ENCODE data around the gene ADIPOR2.

Gene ADIPOR2

DNA sequence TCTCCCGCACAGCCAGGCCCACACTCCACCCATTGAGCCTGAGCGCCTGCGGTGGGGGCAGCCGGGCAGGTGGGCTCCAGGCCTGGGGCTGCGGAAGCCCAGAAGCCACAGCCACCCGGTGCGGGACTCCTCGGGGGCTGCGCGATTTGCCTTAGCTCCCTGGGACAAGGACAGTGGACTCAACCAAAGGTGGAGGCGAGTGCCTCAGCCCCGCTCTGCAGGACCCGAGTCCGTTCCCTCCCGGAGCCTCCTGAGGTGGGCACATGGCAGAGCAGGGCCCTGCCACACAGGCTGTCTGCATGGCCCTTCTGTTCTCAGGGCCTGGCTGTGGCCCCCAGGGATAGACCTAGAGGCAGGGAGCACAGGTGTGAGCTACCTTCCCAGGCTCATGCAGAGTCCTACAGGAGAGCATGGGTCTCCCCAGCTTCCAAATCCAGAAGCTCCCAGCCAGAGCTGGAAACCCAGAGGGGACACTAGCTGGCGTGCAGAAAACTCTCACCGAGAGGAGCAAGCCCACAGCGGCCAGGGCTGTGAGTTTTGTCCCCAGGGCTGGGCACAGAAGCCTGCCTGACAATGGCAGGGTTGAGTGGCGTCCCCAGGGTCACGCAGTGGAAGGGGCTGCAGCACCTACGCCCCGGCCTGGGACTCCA lies 107.2 kb downstream of the ADIPOR2 start:
- no peak for DNase-seq (ENCODE audit: low read depth in 1 of 2, low spot score in 1 of 2)

DNA sequence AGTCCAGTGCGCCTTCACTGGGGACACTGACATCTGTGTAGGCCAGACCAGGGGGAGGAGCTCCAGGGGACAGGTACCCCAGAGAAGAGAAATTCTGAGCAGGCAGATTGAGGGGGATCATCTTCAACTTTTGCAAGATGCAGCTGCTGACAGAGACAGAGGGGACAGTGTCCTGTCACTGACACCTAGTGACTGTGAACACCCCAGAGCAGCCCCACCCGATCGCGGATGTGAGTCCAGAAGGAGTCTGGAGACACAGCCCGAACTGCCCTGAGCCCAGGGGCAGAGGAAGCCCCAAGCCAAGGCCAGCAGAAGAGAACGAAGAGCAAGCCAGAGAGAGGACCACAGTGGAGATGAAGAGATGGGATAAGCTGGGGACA lies 107.8 kb downstream of the ADIPOR2 start:
- no peak for DNase-seq (ENCODE audit: low read depth in 1 of 2, low spot score in 1 of 2)

DNA sequence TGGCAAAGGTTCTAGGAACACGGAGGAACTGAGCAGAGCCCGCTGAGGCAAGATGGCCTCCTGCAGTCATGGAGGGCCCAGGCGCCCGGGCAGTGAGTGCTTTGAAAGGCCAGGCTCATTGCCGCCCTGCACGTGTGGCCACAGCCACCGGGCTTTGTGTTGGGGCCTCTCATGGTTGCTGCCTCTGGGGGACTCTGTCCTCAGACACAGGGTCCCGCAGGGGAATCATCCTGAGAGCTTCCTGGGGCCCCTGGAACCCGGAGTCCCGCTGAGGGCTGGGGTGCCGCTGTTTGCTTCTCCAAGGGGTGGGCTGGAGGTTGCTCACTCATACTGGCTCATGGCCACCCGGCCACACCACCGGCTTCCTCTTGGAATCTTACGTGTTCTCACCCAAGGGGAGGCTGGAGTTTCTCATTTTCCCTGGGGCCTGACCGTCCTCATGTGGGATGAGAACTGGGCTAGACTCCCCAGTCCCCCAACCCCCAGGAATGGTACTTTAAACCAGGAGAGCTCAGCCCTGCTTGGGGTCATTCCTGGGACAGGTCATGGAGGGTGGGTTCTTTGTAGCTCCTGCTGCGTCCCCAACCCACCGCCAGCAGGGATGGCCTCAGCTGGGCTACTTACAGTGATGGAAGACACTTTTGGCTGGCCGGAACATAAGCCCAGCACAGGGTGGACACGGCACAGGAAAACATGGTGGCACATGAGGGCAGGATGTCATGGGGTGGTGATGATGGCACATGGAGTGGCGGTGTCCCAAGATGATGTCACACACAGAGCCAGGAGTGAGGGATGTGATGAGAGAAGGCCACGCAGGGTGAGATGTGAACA lies 108.4 kb downstream of the ADIPOR2 start:
- DNase-seq (ENCODE audit: low read depth in 1 of 2, low spot score in 1 of 2): no peak

DNA sequence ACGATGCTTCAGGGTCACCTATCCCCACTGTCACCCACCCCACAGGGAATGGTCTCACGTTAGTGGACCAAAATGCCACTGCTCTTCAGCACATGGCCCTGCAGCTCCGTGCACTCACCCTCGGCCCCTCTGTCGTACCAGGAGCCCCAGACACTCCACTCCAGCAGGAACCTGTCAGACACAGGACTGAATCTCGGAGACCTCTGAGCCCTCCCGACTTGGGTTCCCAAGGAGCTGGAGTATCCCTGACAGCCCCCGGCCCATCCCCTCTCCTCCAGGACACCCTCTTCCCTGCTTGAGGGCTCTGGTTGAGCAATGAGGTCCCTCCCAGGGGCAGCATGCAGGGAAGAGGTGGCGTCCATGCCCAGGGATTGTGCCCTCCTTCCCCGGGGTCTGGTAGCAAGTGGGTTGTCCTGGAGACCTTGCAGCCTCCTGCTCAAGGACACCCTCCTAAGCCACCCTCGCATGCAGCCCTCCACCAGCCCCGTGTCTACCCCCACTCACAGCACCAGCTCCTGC lies 109.1 kb downstream of the ADIPOR2 start:
- no peak for DNase-seq (ENCODE audit: low read depth in 1 of 2, low spot score in 1 of 2)

DNA sequence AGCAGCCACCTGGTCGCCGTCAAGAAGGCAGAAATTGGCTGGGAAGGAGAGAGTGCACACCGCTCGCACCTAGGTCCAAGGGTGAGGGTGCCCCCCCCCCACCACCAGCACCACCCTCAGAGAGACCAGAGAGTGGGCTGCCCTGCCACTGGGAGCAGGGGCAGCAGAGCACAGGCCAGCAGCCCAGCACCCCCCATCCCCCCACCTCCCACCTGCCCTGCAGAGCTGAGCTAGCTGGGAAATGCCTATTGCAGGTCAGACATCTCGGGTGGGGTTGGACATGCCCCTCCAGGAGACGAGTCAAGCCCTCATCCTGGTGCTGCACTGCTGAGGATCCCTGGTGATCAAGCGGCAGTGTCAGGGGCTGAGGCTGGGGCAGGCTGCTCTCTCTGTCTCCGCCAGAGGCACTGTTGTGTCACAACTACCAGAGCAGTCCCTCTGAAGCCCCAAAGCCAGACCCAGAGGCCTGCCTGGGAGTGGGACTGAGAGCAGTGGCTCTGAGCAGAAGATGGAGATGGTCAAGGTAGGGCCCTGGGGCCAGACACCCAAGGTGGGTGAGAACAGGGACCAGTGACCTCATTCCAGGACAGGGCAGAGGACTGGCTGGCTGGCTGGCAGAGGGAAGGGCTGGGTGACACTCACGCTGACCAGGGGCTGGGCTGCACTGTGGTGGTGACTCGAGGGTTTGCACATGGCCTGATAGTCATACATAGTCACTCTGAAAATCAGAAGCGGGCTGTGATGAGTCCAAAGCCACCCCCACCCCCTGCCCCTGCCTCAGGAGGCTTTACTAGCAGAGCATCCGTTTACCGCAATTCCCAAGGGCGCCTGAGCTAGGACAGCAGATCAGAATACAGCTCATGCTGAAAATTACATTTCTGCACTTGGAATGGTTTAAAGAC lies 109.8 kb downstream of the ADIPOR2 start:
- no peak for DNase-seq (ENCODE audit: low read depth in 1 of 2, low spot score in 1 of 2)

DNA sequence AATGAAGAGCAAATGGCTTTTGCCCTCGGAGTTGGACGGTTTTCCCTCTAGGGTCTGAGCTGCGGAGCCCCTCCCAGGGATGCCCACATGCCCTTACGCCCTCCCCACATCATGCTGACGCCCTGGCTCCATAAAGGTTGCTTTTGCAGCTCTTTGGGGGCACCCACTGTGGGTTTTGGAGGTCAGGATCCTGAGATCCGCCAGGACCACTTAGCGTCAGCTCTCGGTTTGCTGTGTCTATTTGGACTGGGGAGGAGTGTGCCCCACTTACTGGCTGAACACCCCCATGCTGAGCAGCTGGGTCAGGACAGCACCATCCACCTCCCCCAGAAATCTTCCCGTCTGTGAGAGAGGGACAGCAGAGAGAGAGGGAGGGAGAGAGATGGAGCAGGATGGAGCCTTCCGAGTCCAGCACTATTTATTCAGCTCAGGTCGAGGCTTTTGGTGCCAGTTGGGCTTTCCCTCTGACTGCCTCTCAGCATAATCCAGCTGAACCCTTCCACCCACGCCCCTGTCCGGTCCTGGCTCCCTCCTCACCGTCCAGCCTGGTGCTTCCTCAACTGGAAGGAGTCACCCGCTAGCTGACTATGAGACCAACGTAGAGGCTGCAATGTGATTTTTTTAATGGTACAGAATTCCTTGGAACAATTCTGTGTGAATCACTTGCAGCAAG lies 110.6 kb downstream of the ADIPOR2 start:
- no peak for DNase-seq (ENCODE audit: low read depth in 1 of 2, low spot score in 1 of 2)

DNA sequence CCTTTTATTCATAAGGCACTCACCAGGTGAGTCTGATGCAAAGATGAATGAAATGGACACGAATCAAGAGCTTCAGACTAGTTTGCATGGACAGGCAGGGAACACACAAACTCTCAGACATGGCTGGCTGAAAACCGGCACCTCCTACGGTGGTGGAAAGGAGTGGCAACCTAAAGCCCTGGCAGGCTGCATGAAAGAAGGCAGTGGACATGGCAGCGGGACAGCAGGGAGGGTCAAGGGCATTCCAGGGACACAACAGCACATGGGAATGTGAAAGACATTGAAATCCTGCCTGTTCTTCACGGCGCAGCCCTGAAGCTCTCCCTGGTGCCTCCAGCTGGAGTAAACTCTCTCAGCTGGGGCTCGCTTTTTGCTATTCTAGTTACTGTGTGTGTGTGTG lies 112.9 kb downstream of the ADIPOR2 start:
- DNase-seq (ENCODE audit: low read depth in 1 of 2, low spot score in 1 of 2): no peak

DNA sequence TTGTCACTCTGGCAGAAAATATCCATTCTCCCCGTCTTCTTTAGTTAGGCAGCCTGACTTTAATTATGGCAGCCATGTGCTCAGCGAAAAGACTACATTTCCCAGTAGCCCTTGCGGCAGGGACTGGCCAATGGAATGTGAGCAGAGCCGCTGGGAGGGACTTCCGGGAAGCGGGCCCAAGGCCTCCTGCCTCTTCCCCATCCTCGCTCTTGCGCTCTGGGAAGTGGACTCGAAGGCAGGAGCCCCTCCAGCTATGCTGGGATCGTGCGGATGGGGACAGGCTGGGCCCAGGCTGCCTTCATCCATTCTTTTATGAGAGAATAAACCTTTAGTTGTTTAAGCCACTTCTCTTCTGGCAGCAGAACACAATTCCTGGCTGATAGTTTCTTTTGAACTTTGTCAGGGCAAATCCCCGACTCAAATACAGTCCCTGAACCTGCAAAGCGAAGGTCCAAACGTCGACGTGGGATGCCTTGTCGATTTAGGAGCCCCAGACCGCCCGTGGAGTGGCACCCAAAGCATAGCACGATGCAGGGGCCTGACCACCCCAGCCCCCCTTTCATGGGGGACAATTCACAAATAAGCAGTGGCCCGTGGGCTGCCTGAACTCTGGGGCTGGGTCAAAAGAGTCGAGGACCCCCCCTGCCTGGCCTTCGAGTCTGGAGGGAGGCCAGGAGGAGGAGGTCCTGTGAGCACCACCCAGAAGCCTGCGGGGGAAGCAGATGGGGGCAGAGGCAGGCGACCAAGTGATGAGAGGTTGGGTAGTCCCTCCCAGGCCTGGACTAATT lies 113.9 kb downstream of the ADIPOR2 start:
- peak; percentile 61 to 86 for DNase-seq (ENCODE audit: low read depth in 1 of 2, low spot score in 1 of 2)

DNA sequence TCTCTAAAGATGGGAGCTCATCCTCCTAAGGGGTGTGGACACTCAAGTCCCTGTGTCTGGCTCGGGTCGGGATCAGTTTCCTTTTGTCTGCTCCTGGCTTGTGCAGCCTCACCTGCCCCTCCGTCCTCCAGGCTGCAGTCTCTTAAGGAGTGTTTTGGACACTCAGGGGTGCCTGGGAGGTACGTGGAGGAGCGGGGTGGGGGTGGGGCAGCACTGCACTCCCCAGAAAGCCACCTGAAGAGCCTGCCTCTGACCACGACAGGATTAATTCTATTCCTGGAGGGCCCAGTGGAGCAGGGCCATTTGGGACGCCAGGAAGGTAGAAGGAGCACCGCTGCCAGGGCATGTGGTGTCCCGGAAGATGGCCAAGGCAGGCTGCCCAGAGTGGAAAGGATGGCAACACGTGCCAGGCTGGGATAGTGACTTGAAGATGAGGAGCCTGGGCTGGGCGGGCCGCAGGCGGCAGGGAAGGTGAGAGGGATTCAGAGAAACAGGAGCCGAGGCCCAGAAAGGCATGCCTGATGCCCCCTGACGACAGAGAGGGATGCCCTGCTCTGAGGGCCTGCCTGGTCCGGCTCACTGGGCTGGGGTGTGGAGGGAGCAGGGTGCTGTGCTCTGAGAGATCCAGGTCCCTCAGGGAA lies 114.7 kb downstream of the ADIPOR2 start:
- DNase-seq (ENCODE audit: low read depth in 1 of 2, low spot score in 1 of 2): no peak

DNA sequence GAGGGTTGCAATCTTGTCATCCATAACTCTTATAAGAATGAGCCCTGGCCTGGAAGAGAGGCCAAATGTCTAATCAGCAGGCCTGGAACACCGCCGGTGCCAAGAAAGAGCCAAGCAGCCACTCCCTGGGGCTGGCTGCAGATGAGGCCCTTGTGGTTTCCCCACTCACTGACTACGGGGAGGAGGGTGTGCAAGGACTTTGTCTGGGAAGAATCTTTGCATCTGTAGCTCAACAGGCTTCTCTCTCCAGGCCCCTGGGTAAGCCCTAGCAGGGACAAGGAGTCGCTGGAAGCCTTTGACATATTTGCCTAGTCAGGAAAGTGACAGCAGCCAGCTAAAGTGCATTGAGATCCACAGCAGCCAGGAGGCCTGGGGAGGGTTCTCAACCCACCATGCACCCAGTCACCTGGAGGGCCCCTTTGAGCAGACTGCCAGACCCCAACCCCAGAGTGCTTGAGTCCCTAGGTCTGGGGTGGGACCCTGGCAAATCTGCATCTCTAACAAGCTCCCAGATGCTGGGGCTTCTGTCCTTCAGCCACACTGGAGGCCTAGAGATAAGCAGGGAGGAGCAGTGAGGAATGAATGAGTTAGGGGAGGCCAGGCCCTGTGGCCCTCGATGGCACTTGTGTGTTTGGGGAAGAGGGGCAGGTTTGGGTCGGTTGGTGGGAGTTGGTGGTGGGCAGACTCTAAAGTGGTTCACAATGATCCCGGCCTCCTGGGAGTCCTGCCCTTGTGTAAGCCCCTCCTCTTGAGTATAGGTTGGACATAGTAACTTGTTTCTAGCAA lies 115.6 kb downstream of the ADIPOR2 start:
- DNase-seq (ENCODE audit: low read depth in 1 of 2, low spot score in 1 of 2): no peak

DNA sequence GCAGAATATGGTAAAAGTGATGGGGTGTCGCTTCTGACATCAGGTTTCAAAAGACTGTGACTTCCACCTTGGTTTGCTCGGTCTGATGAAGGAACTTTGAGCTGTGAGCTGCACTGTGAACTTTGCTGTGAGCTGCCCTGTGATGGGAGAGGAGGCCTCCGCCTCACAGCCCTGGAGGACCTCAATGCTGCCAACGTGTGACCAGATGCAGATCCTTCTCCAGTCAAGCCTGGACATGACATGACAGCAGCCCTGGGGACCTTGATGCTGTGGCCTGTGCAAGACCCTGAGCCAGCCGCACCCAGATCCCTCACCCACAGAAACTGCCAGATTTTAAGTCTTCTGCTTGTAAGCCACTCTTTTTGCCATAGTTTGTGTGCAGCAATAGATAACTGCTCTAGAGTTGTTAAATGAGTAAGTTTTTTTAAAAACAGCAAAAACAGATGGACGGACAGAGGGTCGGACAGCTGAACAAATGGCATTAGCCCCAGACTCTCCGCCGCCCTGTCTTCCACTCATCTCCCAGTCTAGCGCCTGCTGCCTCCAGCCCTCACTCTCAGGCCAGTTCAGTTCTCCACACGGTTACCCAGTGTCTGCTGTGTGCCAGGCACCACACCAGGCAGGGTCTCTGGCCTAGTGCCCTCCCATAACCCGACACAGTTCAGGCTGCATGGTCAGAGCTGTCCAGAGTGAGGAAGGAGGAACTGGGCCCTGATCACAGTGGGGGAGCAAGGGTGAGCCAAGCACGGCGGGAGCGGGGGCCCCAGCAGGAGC lies 116.4 kb downstream of the ADIPOR2 start:
- DNase-seq (ENCODE audit: low read depth in 1 of 2, low spot score in 1 of 2): no peak

DNA sequence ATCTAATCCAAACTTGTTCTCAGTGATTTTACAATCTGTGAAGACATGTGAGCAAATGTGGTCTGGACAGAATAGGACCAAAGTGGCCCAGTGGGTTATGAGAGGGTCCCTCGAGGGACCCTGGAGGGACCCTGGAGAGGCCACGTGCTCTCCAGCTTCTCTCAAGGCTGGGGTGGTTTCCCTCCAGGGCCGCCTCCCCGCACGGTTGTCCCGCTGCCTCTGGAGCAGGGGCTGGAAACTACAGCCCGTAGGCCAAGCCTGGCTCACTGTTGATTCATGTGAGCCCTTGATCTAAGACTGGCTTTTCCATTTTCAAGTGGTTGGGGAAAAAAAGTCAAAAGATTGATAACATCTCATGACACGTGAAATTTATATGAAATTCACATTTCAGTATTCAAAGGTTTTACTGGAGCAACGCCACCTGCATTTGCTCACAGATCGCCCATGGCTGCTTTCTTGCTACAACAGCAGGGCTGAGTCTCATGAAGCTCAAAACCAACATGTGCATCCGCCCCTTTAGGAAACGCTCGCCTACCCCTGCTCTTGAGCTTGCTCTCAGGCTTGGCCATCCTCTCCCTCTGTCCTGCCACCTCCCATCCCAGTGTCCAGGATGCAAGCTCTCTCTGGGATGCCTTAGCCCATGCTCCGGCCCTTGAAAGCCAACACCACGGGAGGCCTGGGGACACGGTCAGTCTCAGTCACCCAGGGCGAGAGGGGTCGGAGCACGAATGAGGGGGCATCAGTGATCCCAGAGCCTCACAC lies 117.3 kb downstream of the ADIPOR2 start:
- no peak for DNase-seq (ENCODE audit: low read depth in 1 of 2, low spot score in 1 of 2)

DNA sequence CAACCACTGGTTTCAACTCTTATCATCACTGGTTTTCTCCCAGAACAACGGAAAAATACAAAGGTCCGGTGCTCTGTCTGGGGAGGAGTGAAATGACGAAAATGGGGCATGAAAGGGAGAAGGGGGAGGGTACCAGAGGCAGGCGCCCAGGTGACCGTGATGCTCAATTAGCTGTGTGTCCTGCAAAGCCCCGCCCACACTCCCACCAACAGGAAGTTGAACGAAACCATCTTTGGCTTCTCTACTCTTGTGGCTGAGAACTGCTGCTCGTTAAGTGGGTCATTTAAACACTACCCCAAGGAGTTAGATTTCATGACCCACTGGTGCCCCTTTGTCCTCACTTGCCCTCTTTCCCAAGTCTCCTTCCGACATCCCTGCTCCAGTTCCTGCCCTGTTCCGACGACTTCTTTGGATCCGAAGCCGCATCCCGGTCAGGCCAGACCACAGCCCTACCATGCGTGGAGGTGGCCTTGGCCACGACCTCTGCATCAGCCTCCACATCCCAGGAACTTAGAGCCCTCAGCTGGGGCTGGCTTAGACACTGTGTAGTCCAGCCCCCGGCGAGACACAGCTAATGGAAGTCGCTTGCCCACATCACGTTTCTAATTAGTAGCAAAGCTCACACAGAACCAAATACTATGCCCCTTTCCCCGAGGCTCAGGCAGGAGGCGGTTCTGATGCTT lies 118.1 kb downstream of the ADIPOR2 start:
- no peak for DNase-seq (ENCODE audit: low read depth in 1 of 2, low spot score in 1 of 2)

DNA sequence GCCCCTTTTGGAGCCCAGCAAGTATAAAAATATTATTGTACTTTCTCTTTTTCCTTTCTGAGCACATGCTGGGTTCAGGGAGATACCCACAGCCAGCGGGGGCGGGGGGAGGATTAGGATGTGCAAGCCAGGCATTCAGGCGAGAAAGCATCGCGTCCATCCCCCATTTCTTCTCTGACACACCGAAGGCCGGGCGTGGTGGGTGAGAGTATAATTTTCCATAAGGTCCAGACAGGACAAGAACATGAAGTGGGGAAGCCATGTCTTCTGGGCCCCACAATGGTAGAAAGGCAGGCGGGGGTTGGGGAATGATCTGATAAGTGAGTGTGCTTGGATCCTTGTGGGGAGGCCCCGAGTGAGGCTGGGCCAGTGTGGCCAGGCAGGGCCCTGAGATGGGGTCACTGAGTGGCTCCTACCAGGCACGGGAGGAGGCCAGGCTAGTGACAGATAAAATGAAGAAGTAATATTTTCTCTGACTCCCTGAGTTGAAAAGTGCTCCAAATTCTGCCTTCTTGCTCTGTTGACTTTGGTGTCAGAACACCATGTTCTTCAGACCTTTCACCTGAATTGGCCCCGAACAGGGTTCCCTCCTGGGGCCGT lies 118.8 kb downstream of the ADIPOR2 start:
- no peak for DNase-seq (ENCODE audit: low read depth in 1 of 2, low spot score in 1 of 2)

DNA sequence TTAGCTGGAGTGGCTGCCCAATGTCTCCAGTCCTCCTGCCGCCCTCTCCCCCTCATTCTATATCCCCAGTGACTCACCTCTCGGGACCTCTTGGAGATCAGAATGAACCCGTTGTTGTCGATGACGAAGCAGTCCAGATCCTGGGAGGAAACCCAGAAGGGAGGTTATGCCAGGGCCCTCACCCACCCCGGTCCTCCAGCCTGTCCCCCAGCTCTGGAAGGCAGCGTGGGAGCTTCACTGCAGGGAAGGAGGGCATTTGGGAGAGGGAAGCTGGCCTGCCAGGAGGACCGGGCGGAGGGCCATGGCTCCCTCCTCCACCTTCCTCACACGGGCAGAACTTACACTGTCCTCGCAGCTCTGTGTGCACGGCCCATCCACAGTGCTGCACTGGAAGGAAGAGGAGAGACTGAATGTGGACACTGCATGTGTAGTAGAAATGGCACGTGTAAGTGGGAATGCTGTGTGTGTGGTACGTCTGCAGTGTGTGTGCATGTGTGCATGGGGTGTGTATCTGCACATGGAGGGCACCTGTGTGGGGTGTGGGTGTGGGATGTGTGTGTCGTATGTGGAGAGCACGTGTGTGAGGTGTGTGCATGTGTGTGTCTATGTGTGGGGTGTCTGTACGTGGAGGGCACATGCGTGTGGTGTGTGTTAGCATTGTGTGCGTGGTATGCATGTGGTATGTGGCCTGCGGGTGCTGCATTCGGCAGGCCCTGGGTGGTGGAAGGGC lies 119.5 kb downstream of the ADIPOR2 start:
- DNase-seq (ENCODE audit: low read depth in 1 of 2, low spot score in 1 of 2): no peak

DNA sequence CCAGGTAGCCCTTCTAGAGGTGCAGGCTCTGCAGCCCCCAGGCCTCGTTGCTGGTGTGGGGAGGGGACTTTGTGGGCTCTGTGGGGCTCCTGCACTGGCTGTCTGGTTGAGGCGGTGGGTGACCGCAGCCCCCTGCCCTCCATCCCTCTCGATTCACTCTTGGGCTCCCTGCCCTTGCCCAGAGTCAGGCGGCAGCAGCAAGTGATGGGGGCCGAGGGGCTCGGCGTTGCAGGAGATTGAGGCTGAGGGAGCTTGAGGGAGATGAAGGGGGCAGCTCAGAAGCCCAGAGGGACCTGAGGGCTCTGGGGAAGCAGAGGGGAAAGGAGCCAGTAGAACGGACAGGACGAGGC lies 120.0 kb downstream of the ADIPOR2 start:
- no peak for DNase-seq (ENCODE audit: low read depth in 1 of 2, low spot score in 1 of 2)

Measured in activated CD4-positive, alpha-beta T cell treated with anti-CD3 and anti-CD28 coated beads, Interleukin-2, amount 50 U/mL, for 24 hours (primary cell).